AG08395 (cell line): ENCODE measurements around the gene ADGRA3.

ENCODE experiments used
- DNase-seq: peaks from one replicate; pipeline ENCODE4 v3.0.0; 2012; ENCODE audit warnings: mixed read lengths, low spot score

Gene ADGRA3

GRCh38 chr4:22363787-22364186 lies 152.1 kb downstream of the ADGRA3 start:
- DNase-seq = no peak

GRCh38 chr4:22363036-22363435 lies 152.8 kb downstream of the ADGRA3 start:
- DNase-seq = no peak

GRCh38 chr4:22356987-22357596 lies 158.8 kb downstream of the ADGRA3 start:
- DNase-seq = no peak

GRCh38 chr4:22348410-22348809 lies 167.5 kb downstream of the ADGRA3 start:
- DNase-seq = no peak

- no peak for DNase-seq
Measured at GRCh38 chr4:22345678-22346077, 170.2 kb downstream of the ADGRA3 start.

- DNase-seq = no peak
Measured at GRCh38 chr4:22345055-22345454, 170.8 kb downstream of the ADGRA3 start.

GRCh38 chr4:22343606-22344005 lies 172.3 kb downstream of the ADGRA3 start:
- no peak for DNase-seq

GRCh38 chr4:22339491-22339890 lies 176.4 kb downstream of the ADGRA3 start:
- DNase-seq = no peak

GRCh38 chr4:22338796-22339195 lies 177.1 kb downstream of the ADGRA3 start:
- no peak for DNase-seq
